HTR-8/SVneo (cell line): ENCODE data around the gene CEP164.
A peak's percentile ranks its signal among the peaks of the same experiment; 100 is the strongest.

Experiments used
- DNase-seq: peaks from one replicate; pipeline ENCODE4 v3.0.0; 2011; ENCODE audit warnings: low spot score, mixed read lengths; ENCODE audit not compliant: insufficient read length
- FAIRE-seq: peaks from 2 replicates; lab custom pipeline; 2011; peaks lifted over from hg19 to GRCh38; lab: Jason Lieb, UNC

CEP164 gene

GRCh38 chr11:117354550-117354949 lies 26.9 kb downstream of the CEP164 start:
- no peak for FAIRE-seq
- no peak for DNase-seq

GRCh38 chr11:117356126-117356890 lies 28.7 kb downstream of the CEP164 start:
- DNase-seq (no peak), FAIRE-seq (no peak)

- no peak for DNase-seq
- FAIRE-seq, result no peak
Observed at GRCh38 chr11:117361432-117361831, 33.8 kb downstream of the CEP164 start.

GRCh38 chr11:117366248-117366647 lies 38.6 kb downstream of the CEP164 start:
- FAIRE-seq (no peak), DNase-seq (no peak)

- DNase-seq (no peak), FAIRE-seq (no peak)
Observed at GRCh38 chr11:117366875-117367274, 39.2 kb downstream of the CEP164 start.

GRCh38 chr11:117369534-117369933 lies 41.9 kb downstream of the CEP164 start:
- no peak for DNase-seq
- FAIRE-seq, result no peak

GRCh38 chr11:117371453-117371852 lies 43.8 kb downstream of the CEP164 start:
- FAIRE-seq (no peak), DNase-seq (no peak)

GRCh38 chr11:117374316-117375055 lies 46.8 kb downstream of the CEP164 start:
- DNase-seq, result no peak
- no peak for FAIRE-seq

- DNase-seq, result no peak
- no peak for FAIRE-seq
Observed at GRCh38 chr11:117375960-117376359, 48.3 kb downstream of the CEP164 start.

GRCh38 chr11:117376517-117376916 lies 48.9 kb downstream of the CEP164 start:
- FAIRE-seq, result no peak
- no peak for DNase-seq

GRCh38 chr11:117378976-117379865 lies 51.6 kb downstream of the CEP164 start:
- no peak for FAIRE-seq

GRCh38 chr11:117380676-117381075 lies 53.0 kb downstream of the CEP164 start:
- peak; percentile 58 for FAIRE-seq

More at GRCh38 chr11:117378976-117379865, 51.6 kb downstream of the CEP164 start:
- DNase-seq, result no peak

GRCh38 chr11:117381481-117382387 lies 54.1 kb downstream of the CEP164 start:
- no peak for FAIRE-seq

More at GRCh38 chr11:117380676-117381075, 53.0 kb downstream of the CEP164 start:
- DNase-seq, result no peak

GRCh38 chr11:117382746-117383145 lies 55.1 kb downstream of the CEP164 start:
- no peak for FAIRE-seq
- DNase-seq, result no peak

More at GRCh38 chr11:117381481-117382387, 54.1 kb downstream of the CEP164 start:
- DNase-seq, result no peak

GRCh38 chr11:117384045-117384444 lies 56.4 kb downstream of the CEP164 start:
- FAIRE-seq, result peak; percentile 67
- peak; percentile 58 for DNase-seq

GRCh38 chr11:117385471-117385870 lies 57.8 kb downstream of the CEP164 start:
- no peak for DNase-seq
- no peak for FAIRE-seq

GRCh38 chr11:117385906-117386305 lies 58.3 kb downstream of the CEP164 start:
- DNase-seq (no peak), FAIRE-seq (no peak)

GRCh38 chr11:117387992-117388755 lies 60.5 kb downstream of the CEP164 start:
- no peak for DNase-seq
- no peak for FAIRE-seq

- no peak for DNase-seq
- no peak for FAIRE-seq
Observed at GRCh38 chr11:117390743-117391142, 63.1 kb downstream of the CEP164 start.
